Smooth muscle cell (in vitro differentiated cells): Measurements from ENCODE around the gene KIR3DL1. TPM values are rescaled to one million over a fixed set of nuclear protein-coding genes. Genes with fewer than 3 reads are reported as not detected.
"Not testable (repeated sequence)": the region's sequence is repeated elsewhere in the genome, so short reads cannot be mapped to it uniquely, and the experiment has no call there.

Experiments
- DNase-seq: peaks from one replicate; lab custom pipeline; 2025; ENCODE audit not compliant: unreplicated experiment; lab: John Stamatoyannopoulos, UW
- H2AFZ ChIP-seq: fragments of 200-600 bp; sonication (generic); 2 replicates; pipeline ENCODE4 v1.6.0; 2016; ENCODE audit warnings: antibody characterized with exemption, low read depth, mild to moderate bottlenecking
- H3F3A ChIP-seq: fragments of 200-600 bp; sonication (generic); 2 replicates; pipeline ENCODE4 v1.6.0; 2017; ENCODE audit warnings: antibody characterized with exemption, low read depth
- H3K27ac ChIP-seq: fragments of 200-600 bp; sonication (generic); 2 replicates; pipeline ENCODE4 v1.5.1; 2016; ENCODE audit warnings: low read depth, mild to moderate bottlenecking
- H3K27me3 ChIP-seq: fragments of 200-600 bp; sonication (generic); 2 replicates; pipeline ENCODE4 v1.6.1; 2016; ENCODE audit warnings: low read depth, mild to moderate bottlenecking
- H3K36me3 ChIP-seq: fragments of 200-600 bp; sonication (generic); 2 replicates; pipeline ENCODE4 v1.5.1; 2016; ENCODE audit warnings: low read depth
- H3K4me1 ChIP-seq: fragments of 200-600 bp; sonication (generic); 2 replicates; pipeline ENCODE4 v1.5.1; 2016; ENCODE audit warnings: low read depth
- H3K4me2 ChIP-seq: fragments of 200-600 bp; sonication (generic); 2 replicates; pipeline ENCODE4 v1.6.0; 2016; ENCODE audit warnings: mild to moderate bottlenecking
- H3K4me3 ChIP-seq: fragments of 200-600 bp; sonication (generic); 2 replicates; pipeline ENCODE4 v1.5.1; 2016; ENCODE audit warnings: mild to moderate bottlenecking
- H3K79me2 ChIP-seq: fragments of 200-600 bp; sonication (generic); 2 replicates; pipeline ENCODE4 v1.6.0; 2016; ENCODE audit warnings: low read depth, mild to moderate bottlenecking
- H3K9ac ChIP-seq: fragments of 200-600 bp; sonication (generic); 2 replicates; pipeline ENCODE4 v1.6.0; 2016; ENCODE audit warnings: low read depth
- H3K9me3 ChIP-seq: fragments of 200-600 bp; sonication (generic); replicated peaks from 2 replicates; pipeline ENCODE4 v1.5.1; 2016; ENCODE audit warnings: low read depth
- H4K20me1 ChIP-seq: fragments of 200-600 bp; sonication (generic); 2 replicates; pipeline ENCODE4 v1.6.0; 2016; ENCODE audit warnings: low read depth
- WGBS: methylation state at CpG from one replicate; pipeline ENCODE4 v1.1.7; 2016; ENCODE audit warnings: low lambda C conversion rate; 5-methylcytosine and 5-hydroxymethylcytosine counted together
- polyA plus RNA-seq: library from polyadenylated mRNA; unstranded; fragments of >200 nt; fragmentation: Nextera tagmentation; extraction: Ambion mirVana; gene quantifications from 2 replicates; pipeline ENCODE4 v1.2.1, GENCODE V29; 2016
- total RNA-seq: library from RNA; depleted of rRNA; stranded (reverse); fragments of >200 nt; gene quantifications from 2 replicates; pipeline ENCODE4 v1.2.3, GENCODE V29; 2014

Gene KIR3DL1
- not detected in 2 replicates for total RNA-seq
- not detected in 2 replicates for polyA plus RNA-seq

- 79% methylated on average over 17 of the region's 17 CpGs for WGBS
- H3K36me3 ChIP-seq, H3K27me3 ChIP-seq, H2AFZ ChIP-seq, H3K27ac ChIP-seq, H3K4me2 ChIP-seq, H3F3A ChIP-seq, H3K9me3 ChIP-seq, H4K20me1 ChIP-seq, H3K9ac ChIP-seq, H3K4me3 ChIP-seq, H3K4me1 ChIP-seq, DNase-seq, H3K79me2 ChIP-seq: not testable (repeated sequence)
Measured at GRCh38 chr19:54816251-54816650, at the start of gene KIR3DL1. TSS of gene KIR3DL1 (plus strand) at chr19:54816468.

GRCh38 chr19:54769646-54770045 lies 46.6 kb upstream of the KIR3DL1 start, which contains the start of gene KIR2DL1:
TSS of gene KIR2DL1 (plus strand) at chr19:54769793. CDS start at chr19:54769851, 58 bp downstream.
- not testable (repeated sequence) for H3K4me3 ChIP-seq, H3K27me3 ChIP-seq, H3K36me3 ChIP-seq, H3K27ac ChIP-seq, H2AFZ ChIP-seq, DNase-seq, H3K9ac ChIP-seq, H3K4me2 ChIP-seq, H3F3A ChIP-seq, H3K79me2 ChIP-seq, H4K20me1 ChIP-seq, H3K4me1 ChIP-seq
- peaks cover 14% of the 10 kb centered on the region for H3K9me3 ChIP-seq
- 87% methylated on average over 15 of the region's 15 CpGs for WGBS

DNA sequence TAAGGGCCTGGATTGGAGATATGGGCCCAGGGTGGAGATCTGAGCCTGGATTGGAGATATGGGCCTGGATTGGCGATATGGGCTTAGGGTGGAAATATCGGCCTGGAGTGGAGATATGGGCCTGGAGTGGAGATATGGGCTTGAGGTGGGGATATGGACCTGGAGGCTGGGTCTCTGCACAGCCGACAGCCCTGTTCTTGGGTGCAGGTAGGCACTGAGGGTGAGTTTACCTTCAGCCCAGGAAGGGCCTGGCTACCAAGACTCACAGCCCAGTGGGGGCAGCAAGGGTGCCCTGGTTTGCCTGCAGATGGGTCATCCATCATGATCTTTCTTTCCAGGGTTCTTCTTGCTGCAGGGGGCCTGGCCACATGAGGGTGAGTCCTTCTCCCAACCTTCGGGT lies 45.8 kb upstream of the KIR3DL1 start:
- WGBS, result 76% methylated on average over 4 of the region's 4 CpGs
- not testable (repeated sequence) for H3K27ac ChIP-seq, H4K20me1 ChIP-seq, H3K4me3 ChIP-seq, H3F3A ChIP-seq, DNase-seq, H3K9ac ChIP-seq, H3K4me1 ChIP-seq, H3K79me2 ChIP-seq, H3K4me2 ChIP-seq, H2AFZ ChIP-seq, H3K36me3 ChIP-seq, H3K27me3 ChIP-seq
- peaks cover 14% of the 10 kb centered on the region for H3K9me3 ChIP-seq

DNA sequence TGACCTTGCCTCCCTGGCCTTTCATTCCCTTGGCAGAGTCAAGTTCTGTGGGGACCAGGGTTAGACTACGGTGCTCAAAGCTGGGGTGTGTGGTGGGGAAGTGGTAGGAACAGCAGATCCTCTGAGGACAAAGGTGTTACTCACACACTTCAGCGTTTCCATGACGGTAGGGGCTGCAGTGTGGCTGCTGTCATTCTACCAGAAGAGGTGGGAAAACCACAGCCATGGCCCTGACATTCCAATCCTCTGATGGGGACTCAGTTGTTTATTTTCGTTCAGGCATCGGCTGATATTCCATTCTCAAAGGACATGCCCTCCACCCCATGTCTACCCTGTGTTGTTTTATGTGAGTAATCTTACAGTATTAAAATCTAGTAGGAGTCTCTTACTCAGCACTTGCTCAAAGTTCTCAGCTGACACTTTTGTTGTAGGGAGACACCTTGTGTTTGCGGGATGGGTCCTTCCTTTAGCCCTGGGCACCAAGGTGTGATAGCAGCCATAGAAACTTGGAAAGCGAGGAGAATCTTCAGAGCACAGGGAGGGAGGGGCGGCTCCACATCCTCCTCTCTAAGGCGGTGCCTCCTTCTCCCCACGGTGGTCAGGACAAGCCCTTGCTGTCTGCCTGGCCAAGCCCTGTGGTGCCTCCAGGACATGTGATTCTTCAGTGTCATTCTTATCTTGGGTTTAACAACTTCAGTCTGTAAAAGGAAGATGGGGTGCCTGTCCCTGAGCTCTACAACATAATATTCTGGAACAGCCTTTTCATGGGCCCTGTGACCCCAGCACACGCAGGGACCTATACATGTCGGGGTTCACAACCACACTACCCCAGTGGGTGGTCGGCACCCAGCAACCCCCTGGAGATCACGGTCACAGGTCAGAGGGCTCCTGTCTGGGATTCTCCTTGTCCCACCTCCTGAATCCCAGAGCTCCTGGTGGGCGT lies 45.0 kb upstream of the KIR3DL1 start:
- 74% methylated on average over 14 of the region's 15 CpGs for WGBS
- DNase-seq, H3K27ac ChIP-seq: not testable (repeated sequence)

DNA sequence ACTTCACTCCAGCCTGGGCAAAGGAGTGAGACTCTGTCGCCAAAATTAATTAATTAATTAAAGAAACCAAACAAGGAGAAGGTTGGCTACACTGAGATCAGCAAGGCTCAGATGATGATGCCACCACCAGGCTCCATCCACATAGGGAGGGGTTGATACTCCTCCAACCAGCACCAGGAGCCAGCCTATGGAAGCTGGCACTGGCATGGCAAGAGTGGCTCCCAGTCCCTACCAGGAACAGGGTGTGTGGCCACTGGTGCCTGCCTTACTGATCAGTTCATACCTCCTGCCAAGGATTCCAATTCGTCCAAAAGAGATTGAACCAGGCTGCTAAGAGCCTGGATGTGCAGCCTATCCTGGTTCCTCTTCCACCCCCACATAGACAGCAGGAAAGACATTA lies 43.6 kb upstream of the KIR3DL1 start:
- not testable (repeated sequence) for H3K4me3 ChIP-seq, H3K4me2 ChIP-seq, H3K27ac ChIP-seq, H3K27me3 ChIP-seq, H2AFZ ChIP-seq, H4K20me1 ChIP-seq, H3K9ac ChIP-seq, H3K4me1 ChIP-seq, H3F3A ChIP-seq, H3K79me2 ChIP-seq, H3K36me3 ChIP-seq, DNase-seq
- WGBS, result 14% methylated on average over 2 of the region's 2 CpGs
- H3K9me3 ChIP-seq, result peaks cover 14% of the 10 kb centered on the region

More for the DNA sequence above, 45.0 kb upstream of the KIR3DL1 start:
- not testable (repeated sequence) for H3K4me1 ChIP-seq, H3F3A ChIP-seq, H3K36me3 ChIP-seq, H3K4me2 ChIP-seq, H3K9ac ChIP-seq, H3K79me2 ChIP-seq, H3K27me3 ChIP-seq, H2AFZ ChIP-seq, H3K4me3 ChIP-seq, H4K20me1 ChIP-seq
- H3K9me3 ChIP-seq, result peaks cover 14% of the 10 kb centered on the region

GRCh38 chr19:54775095-54775815 lies 41.0 kb upstream of the KIR3DL1 start:
- H4K20me1 ChIP-seq, H3K27ac ChIP-seq, H3K27me3 ChIP-seq, DNase-seq, H3K36me3 ChIP-seq, H3F3A ChIP-seq, H2AFZ ChIP-seq, H3K9ac ChIP-seq, H3K4me3 ChIP-seq, H3K4me2 ChIP-seq, H3K79me2 ChIP-seq, H3K4me1 ChIP-seq: not testable (repeated sequence)
- peaks cover 14% of the 10 kb centered on the region for H3K9me3 ChIP-seq
- WGBS, result 70% methylated on average over 12 of the region's 12 CpGs

DNA sequence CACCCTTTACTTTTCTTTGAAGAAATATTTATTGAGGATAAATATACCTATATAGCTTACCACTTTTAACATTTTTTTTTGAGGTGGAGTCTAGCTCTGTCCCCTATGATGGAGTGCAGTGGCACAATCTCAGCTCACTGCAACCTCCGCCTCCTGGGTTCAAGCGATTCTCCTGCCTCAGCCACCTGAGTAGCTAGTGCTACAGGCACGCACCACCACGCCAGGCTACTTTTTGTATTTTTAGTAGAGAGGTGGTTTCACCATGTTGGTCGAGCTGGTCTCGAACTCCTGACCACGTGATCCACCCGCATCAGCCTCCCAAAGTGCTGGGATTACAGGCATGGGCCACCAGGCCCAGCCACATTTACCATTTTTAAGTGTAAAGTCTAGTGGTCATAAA lies 40.4 kb upstream of the KIR3DL1 start:
- H3K79me2 ChIP-seq, H3K9me3 ChIP-seq, H2AFZ ChIP-seq, H4K20me1 ChIP-seq, H3K36me3 ChIP-seq, H3K4me1 ChIP-seq, H3F3A ChIP-seq, H3K9ac ChIP-seq, H3K27me3 ChIP-seq, DNase-seq, H3K4me2 ChIP-seq, H3K4me3 ChIP-seq, H3K27ac ChIP-seq: not testable (repeated sequence)
- WGBS, result 66% methylated on average over 8 of the region's 8 CpGs

GRCh38 chr19:54777851-54778250 lies 38.4 kb upstream of the KIR3DL1 start:
- H3K27ac ChIP-seq, H4K20me1 ChIP-seq, H3K79me2 ChIP-seq, H3K27me3 ChIP-seq, H3K9ac ChIP-seq, H3K4me1 ChIP-seq, H3K36me3 ChIP-seq, H2AFZ ChIP-seq, H3K4me3 ChIP-seq, H3K4me2 ChIP-seq, H3F3A ChIP-seq, DNase-seq, H3K9me3 ChIP-seq: not testable (repeated sequence)
- 55% methylated on average over 4 of the region's 4 CpGs for WGBS
